Cardiac muscle cell (in vitro differentiated cells and primary cell): ENCODE data around the gene ABHD10. TPM values are rescaled to one million over a fixed set of nuclear protein-coding genes. Genes with fewer than 3 reads are reported as not detected.

Source experiments
- DNase-seq, 2 donors: peaks; one replicate each; pipeline versions ENCODE4 v3.0.0 to v3.0.0-alpha.2; 2010 to 2017; ENCODE audit warnings: low read depth in 1 of 2, low spot score in 1 of 2
- H3K27ac ChIP-seq: fragments of 200-600 bp; sonication (generic); 2 replicates; pipeline ENCODE4 v1.5.1; 2016
- H3K27me3 ChIP-seq: fragments of 200-600 bp; sonication (generic); 2 replicates; pipeline ENCODE4 v1.6.0; 2016; ENCODE audit warnings: control low read depth
- H3K36me3 ChIP-seq: fragments of 200-600 bp; sonication (generic); 2 replicates; pipeline ENCODE4 v1.5.1; 2016; ENCODE audit warnings: control low read depth
- H3K4me1 ChIP-seq: fragments of 200-600 bp; sonication (generic); 2 replicates; pipeline ENCODE4 v1.8.1; 2017; ENCODE audit warnings: low read depth, mild to moderate bottlenecking, mixed run types
- H3K4me3 ChIP-seq: fragments of 200-600 bp; sonication (generic); 2 replicates; pipeline ENCODE4 v1.5.1; 2016; ENCODE audit warnings: mild to moderate bottlenecking
- H3K9me3 ChIP-seq: fragments of 200-600 bp; sonication (generic); 2 replicates; pipeline ENCODE4 v1.5.1; 2017; ENCODE audit warnings: low read depth, mild to moderate bottlenecking, control low read depth
- CTCF ChIP-seq: IDR thresholded peaks from 2 replicates; pipeline ENCODE4 v1.5.1; 2012; ENCODE audit warnings: low read depth, mild to moderate bottlenecking, low read length
- polyA plus RNA-seq: library from polyadenylated mRNA; unstranded; fragments of >200 nt; fragmentation: Nextera tagmentation; extraction: Ambion mirVana; gene quantifications from 2 replicates; pipeline ENCODE4 v1.2.1, GENCODE V29; 2016
- total RNA-seq: library from RNA; depleted of rRNA; stranded (reverse); fragments of >200 nt; gene quantifications from 2 replicates; pipeline ENCODE4 v1.2.3, GENCODE V29; 2016

ABHD10 gene
- total and polyA plus RNA-seq, 2 experiments from 2014 or later: 22.6 to 37.6 TPM

- no peak overlapping the region for H3K4me3 ChIP-seq
- H3K4me1 ChIP-seq: peaks cover 11% of the 10 kb centered on the region
- TF ChIP-seq CTCF: no peak
- peaks cover 30% of the 10 kb centered on the region for H3K27me3 ChIP-seq
- no peaks in the 10 kb centered on the region for H3K36me3 ChIP-seq
- no peak overlapping the region for H3K27ac ChIP-seq
- no peaks in the 10 kb centered on the region for H3K9me3 ChIP-seq
- DNase-seq: no peak
Observed at GRCh38 chr3:112011376-112011940, 32.6 kb downstream of the ABHD10 start.

- no peak for TF ChIP-seq CTCF
Observed at GRCh38 chr3:112012205-112012992, 33.6 kb downstream of the ABHD10 start.

GRCh38 chr3:112013058-112013783 lies 34.4 kb downstream of the ABHD10 start:
- peak; percentile 78 for TF ChIP-seq CTCF
- Histone ChIP-seq H3K36me3 (no peaks in the 10 kb centered on the region), H3K27ac (no peak overlapping the region), H3K9me3 (no peaks in the 10 kb centered on the region), H3K4me3 (no peak overlapping the region), H3K4me1 (peaks cover 11% of the 10 kb centered on the region), H3K27me3 (peaks cover 26% of the 10 kb centered on the region)
- peak; percentile 85 to 86 for DNase-seq

More at GRCh38 chr3:112012205-112012992, 33.6 kb downstream of the ABHD10 start:
- DNase-seq: peak in 1 of 2 donors; percentile 40
- H3K9me3 ChIP-seq: no peaks in the 10 kb centered on the region
- H3K27me3 ChIP-seq: peaks cover 27% of the 10 kb centered on the region
- peaks cover 11% of the 10 kb centered on the region for H3K4me1 ChIP-seq
- no peak overlapping the region for H3K4me3 ChIP-seq
- H3K36me3 ChIP-seq: no peaks in the 10 kb centered on the region
- no peak overlapping the region for H3K27ac ChIP-seq

GRCh38 chr3:112013784-112014143 lies 34.9 kb downstream of the ABHD10 start:
- Histone ChIP-seq H3K4me3 (no peak overlapping the region), H3K36me3 (no peaks in the 10 kb centered on the region), H3K4me1 (peaks cover 11% of the 10 kb centered on the region), H3K27me3 (peaks cover 26% of the 10 kb centered on the region), H3K9me3 (no peaks in the 10 kb centered on the region), H3K27ac (no peak overlapping the region)
- DNase-seq: no peak
- no peak for TF ChIP-seq CTCF

- H3K4me3 ChIP-seq: no peak overlapping the region
- H3K9me3 ChIP-seq: no peaks in the 10 kb centered on the region
- H3K27ac ChIP-seq: no peak overlapping the region
- no peaks in the 10 kb centered on the region for H3K36me3 ChIP-seq
- peaks cover 7% of the 10 kb centered on the region for H3K4me1 ChIP-seq
- TF ChIP-seq CTCF: no peak
- peaks cover 32% of the 10 kb centered on the region for H3K27me3 ChIP-seq
- no peak for DNase-seq
Observed at GRCh38 chr3:112017091-112017490, 38.3 kb downstream of the ABHD10 start.
